OCI-LY3 (cell line): Measurements from ENCODE around the gene PTPRD.

Experiments used
- CTCF ChIP-seq: fragments of 200-600, 300-600 bp; sonication (generic); IDR thresholded peaks from 2 replicates; pipeline ENCODE4 v1.5.1; 2014; ENCODE audit warnings: antibody characterized with exemption, low read length, low read depth
- EZH2phosphoT487 ChIP-seq: fragments of 200-600 bp; shearing (Covaris generic); IDR thresholded peaks from 2 replicates; pipeline ENCODE4 v1.6.1; 2018; ENCODE audit warnings: antibody characterized with exemption, mixed run types, low read depth

GRCh38 chr9:8799615-8800014, 1813.2 kb downstream of the PTPRD start:
- TF ChIP-seq CTCF (no peak), EZH2phosphoT487 (no peak)
